DOHH2 (cell line): ENCODE data around the gene KCNG2.

Experiments
- CTCF ChIP-seq: fragments of 200-600 bp; sonication (generic); IDR thresholded peaks from one replicate; pipeline ENCODE4 v1.5.1; 2014; ENCODE audit warnings: antibody characterized with exemption, mild to moderate bottlenecking, low read depth, low read length; ENCODE audit not compliant: poor library complexity, severe bottlenecking
- EZH2phosphoT487 ChIP-seq: fragments of 200-600 bp; sonication (generic); IDR thresholded peaks from 2 replicates; pipeline ENCODE4 v1.6.1; 2017; ENCODE audit warnings: borderline replicate concordance, mild to moderate bottlenecking, antibody characterized with exemption, low read length, moderate library complexity, mixed read lengths

GRCh38 chr18:79805211-79805887 is 7.6 kb downstream of the KCNG2 start:
- TF ChIP-seq CTCF (no peak), EZH2phosphoT487 (no peak)
